Astrocyte of the spinal cord (primary cell): ENCODE data around the gene CLNK.
"Not testable (repeated sequence)": the region's sequence is repeated elsewhere in the genome, so short reads cannot be mapped to it uniquely, and the experiment has no call there.

Experiments
- DNase-seq: peaks from one replicate; pipeline ENCODE4 v3.0.0; 2011; ENCODE audit warnings: low read depth, low spot score
- H3K4me3 ChIP-seq: 2 replicates; pipeline ENCODE4 v1.5.1; 2011; ENCODE audit warnings: low read depth, mild to moderate bottlenecking, low read length, moderate library complexity
- in situ Hi-C: cut with HindIII; loops from 2 replicates; pipeline ENCODE4 v1.10.0; 2017; ENCODE audit warnings: low sequenced_read_pairs
- TF ChIP-seq, protein P1 (sequence below): IDR thresholded peaks from 2 replicates; pipeline ENCODE4 v1.5.1; 2012; ENCODE audit warnings: low read depth, mild to moderate bottlenecking, low read length, inconsistent platforms

The CLNK gene

DNA sequence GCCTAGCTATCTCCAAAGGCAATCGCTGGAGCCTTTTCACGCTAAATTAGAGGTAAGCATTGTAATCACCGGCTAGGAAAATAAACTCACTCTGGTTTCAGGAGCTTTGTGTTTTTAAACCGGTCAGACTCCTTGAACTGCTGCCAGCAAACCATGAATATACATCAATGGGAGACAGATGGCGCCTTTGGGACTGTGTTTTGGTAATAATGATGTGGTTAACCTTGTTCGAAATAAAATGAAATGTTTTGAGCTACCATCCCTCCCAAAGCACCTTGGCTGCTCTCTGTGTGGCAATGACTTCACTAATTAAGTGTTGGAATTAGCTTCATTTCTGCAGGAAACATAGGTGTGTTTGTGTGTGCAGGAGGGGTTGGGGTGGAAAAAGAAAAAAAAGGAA lies 65.3 kb downstream of the CLNK start:
- DNase-seq = peak; percentile 88
- H3K4me3 ChIP-seq = no peak overlapping the region
- TF ChIP-seq, protein P1, sequence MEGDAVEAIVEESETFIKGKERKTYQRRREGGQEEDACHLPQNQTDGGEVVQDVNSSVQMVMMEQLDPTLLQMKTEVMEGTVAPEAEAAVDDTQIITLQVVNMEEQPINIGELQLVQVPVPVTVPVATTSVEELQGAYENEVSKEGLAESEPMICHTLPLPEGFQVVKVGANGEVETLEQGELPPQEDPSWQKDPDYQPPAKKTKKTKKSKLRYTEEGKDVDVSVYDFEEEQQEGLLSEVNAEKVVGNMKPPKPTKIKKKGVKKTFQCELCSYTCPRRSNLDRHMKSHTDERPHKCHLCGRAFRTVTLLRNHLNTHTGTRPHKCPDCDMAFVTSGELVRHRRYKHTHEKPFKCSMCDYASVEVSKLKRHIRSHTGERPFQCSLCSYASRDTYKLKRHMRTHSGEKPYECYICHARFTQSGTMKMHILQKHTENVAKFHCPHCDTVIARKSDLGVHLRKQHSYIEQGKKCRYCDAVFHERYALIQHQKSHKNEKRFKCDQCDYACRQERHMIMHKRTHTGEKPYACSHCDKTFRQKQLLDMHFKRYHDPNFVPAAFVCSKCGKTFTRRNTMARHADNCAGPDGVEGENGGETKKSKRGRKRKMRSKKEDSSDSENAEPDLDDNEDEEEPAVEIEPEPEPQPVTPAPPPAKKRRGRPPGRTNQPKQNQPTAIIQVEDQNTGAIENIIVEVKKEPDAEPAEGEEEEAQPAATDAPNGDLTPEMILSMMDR = no peak
- in situ Hi-C loops = no loop called here

DNA sequence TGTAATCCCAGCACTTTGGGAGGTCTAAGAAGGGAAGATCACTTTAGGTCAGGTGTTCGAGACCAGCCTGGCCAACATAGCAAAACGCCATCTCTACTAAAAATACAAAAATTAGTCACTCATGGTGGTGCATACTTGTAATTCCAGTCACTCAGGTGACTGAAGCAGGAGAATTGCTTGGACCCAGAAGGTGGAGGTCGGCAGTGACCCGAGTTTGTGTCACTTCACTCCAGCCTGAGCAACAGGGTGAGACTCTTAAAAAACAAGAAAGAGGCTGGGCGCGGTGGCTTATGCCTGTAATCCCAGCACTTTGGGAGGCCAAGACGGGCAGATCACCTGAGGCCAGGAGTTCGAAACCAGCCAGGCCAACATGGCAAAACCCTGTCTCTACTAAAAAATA lies 69.6 kb downstream of the CLNK start:
- DNase-seq, H3K4me3 ChIP-seq, in situ Hi-C loops: not testable (repeated sequence)

DNA sequence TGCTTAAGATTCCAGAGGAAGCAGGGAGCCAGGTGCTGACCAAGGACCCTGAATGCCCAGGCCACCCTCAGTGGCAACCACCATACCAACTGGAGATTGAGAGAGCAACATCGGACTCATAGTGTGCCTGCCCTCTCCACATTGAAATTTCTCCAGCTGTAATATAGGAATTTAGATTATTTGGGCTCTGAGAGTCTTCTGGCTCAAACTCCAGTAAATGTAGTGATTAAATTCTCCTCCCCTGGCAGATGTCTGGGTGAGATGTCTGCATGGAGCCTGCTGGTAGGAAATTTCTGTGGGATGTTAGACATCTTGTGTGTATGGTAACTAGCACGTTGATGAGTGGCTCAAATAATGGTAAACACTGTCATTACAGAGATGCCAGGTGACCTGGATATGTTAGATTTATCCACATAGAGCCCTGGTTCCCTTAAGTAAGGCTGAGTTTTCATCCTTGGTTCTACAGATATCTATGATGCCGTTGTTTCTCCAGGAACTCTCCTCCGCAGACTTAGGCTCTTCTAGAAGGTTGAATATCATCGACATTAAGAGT lies 70.6 kb downstream of the CLNK start:
- in situ Hi-C loops = no loop called here
- TF ChIP-seq, protein P1 = no peak
- H3K4me3 ChIP-seq = no peak overlapping the region
- DNase-seq = no peak

DNA sequence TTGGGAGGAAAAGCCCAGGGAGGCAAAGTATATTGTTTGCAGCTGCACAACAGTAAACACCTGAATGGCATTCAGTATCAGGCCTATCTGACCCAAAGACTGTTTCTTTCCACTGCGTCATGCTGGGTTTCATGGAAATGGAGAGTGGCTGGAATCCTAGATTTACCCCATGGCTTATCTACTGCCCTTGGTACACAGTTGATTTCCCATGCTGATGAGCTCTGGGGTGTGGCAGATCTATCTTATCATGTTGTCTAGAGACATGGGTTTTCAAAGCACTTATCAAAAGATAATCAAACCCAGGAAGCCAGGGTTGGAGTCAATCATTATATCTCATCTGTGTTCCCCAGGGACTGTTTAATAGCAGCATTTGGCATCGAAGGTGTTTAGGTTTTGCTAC lies 72.1 kb downstream of the CLNK start:
- DNase-seq = no peak
- TF ChIP-seq, protein P1 = no peak
- no peak overlapping the region for H3K4me3 ChIP-seq
- in situ Hi-C loops = no loop called here

DNA sequence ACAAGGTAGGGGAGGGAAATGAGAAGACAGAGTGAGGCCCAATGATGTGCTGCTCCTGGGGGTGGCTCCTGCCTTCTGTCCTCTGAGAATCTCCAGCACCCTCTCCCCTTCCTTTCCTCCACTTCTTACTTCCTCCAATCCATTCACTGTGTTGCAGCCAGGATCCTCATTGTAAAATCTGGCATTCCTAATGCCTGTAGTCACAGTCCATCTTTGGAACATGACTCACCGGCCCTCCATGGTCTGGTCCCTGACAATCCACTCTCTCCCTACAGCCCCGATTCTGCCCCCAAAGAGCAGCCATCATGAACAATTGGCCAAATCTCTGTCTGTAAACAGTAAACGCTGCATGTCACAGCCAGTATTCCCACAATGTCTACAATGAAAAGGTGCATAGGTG lies 72.9 kb downstream of the CLNK start:
- TF ChIP-seq, protein P1 = no peak
- in situ Hi-C loops = no loop called here
- H3K4me3 ChIP-seq = no peak overlapping the region
- DNase-seq = peak; percentile 89

DNA sequence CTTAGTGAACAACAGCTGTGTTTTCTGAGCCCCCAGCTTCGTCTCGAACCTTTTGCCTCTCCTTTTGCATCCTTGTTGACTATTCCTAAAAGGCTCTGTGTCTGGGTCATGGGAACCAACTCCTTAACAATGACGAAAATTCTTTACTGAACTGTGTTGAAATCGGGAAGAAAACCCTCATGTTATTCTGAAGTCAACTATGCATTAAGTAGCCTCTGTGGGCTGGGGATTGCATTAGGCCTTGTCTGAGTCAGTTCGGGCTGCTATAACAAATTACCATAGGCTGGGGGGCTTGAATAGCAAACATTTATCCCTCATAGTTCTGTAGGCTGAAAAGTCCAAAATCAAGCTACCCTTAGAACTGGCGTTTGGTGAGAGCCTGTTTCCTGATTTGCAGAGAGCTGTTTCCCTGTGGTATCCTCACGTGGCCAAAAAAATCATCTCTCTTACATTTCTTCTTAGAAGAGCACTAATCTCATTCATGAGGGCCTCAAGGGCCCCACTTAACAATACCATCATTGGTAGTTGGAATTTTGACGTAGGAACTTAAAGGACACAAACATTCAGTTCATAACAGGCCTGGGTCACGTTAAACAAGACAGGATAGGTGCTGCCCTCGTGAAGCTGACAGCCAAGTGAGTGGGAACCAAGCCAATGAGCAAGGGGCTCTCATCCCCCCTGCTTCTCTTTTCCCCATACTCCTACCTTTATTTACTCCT lies 75.9 kb downstream of the CLNK start:
- in situ Hi-C loops = no loop called here
- TF ChIP-seq, protein P1 = no peak
- H3K4me3 ChIP-seq = no peak overlapping the region
- no peak for DNase-seq

DNA sequence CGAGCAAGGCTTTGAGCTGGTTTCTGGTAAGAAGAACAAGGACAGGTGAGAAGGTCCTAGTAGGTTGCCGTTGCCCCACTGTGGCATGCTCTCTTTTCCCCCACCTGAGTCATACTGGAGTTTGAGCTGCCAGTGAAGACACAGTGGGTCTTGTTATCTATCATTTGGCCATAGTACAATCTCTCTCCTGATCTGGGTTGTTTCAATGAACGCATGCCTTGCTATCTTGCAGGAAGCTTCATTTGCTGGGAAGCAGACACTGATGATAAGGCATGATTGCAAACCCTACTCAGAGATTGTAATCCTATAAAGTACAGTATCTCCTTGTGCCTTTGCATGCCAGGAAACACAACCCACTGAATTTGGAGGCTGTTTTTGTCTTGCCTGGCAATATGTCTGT lies 77.4 kb downstream of the CLNK start:
- DNase-seq = no peak
- TF ChIP-seq, protein P1 = no peak
- no peak overlapping the region for H3K4me3 ChIP-seq
- in situ Hi-C loops = no loop called here
